ENCODE results near the gene AP3S1. TPM values are rescaled to one million over a fixed set of nuclear protein-coding genes. Genes with fewer than 3 reads are reported as not detected.

The AP3S1 gene
- total RNA-seq, 2 donors from 2014 or later = 91.0 to 92.1 TPM

GRCh38 chr5:115962239-115962564 is 120.5 kb downstream of the AP3S1 start, which contains the start of gene LVRN:
LVRN (plus strand) TSS chr5:115962475; CDS start chr5:115962618, 143 bp downstream.
- intact Hi-C loops (cut with DNase I) = no loop called here
- DNase-seq (ENCODE audit: low spot score) = no peak

GRCh38 chr5:115962565-115963402 is 121.0 kb downstream of the AP3S1 start:
- peak; percentile 86 for DNase-seq (ENCODE audit: low spot score)
- intact Hi-C loops (cut with DNase I) = no loop called here

GRCh38 chr5:115963566-115963965 is 121.8 kb downstream of the AP3S1 start:
- intact Hi-C loops (cut with DNase I) = no loop called here

More at GRCh38 chr5:115963566-115963965, 121.8 kb downstream of the AP3S1 start:
- no peak for DNase-seq (ENCODE audit: low spot score)

Other genes starting within 250 kb of the AP3S1 start
- 1 to 10 TPM; 7.7 to 7.9 TPM for gene TICAM2, start 239.5 kb upstream of the AP3S1 start, total RNA-seq
- gene TMED7, start 215.9 kb upstream of the AP3S1 start, total RNA-seq = 10 to 100 TPM; 82.1 to 98.9 TPM
- 1 to 10 TPM; 4.1 to 6.4 TPM for gene CDO1, start 25.3 kb upstream of the AP3S1 start, total RNA-seq
- 10 to 100 TPM; 41.2 to 42.0 TPM for gene ATG12, start 370 bp upstream of the AP3S1 start, total RNA-seq
- gene LVRN, start 120.5 kb downstream of the AP3S1 start, total RNA-seq = 1 to 10 TPM; 1.5 to 3.7 TPM
- gene ARL14EPL, start 190.5 kb downstream of the AP3S1 start, total RNA-seq = not detected
- 10 to 100 TPM; 34.4 to 35.9 TPM for gene COMMD10, start 243.1 kb downstream of the AP3S1 start, total RNA-seq

All from posterior vena cava (tissue), 2 donors.